ENCODE data around the gene VPS16.
A peak's percentile ranks its signal among the peaks of the same experiment; 100 is the strongest.

VPS16 gene

GRCh38 chr20:2840138-2840966, at the start of gene VPS16, which contains the start of gene PCED1A:
VPS16 (plus strand) TSS chr20:2840745; CDS start chr20:2840775, 30 bp downstream.
PCED1A (minus strand) TSS chr20:2840655; CDS start chr20:2839912, 743 bp downstream.
- no peak for DNase-seq (ENCODE audit: low read depth, low spot score)

GRCh38 chr20:2793471-2793870, 47.1 kb upstream of the VPS16 start:
- no peak for DNase-seq (ENCODE audit: low read depth, low spot score)

GRCh38 chr20:2794202-2794748, 46.3 kb upstream of the VPS16 start:
- no peak for DNase-seq (ENCODE audit: low read depth, low spot score)

- no peak for DNase-seq (ENCODE audit: low read depth, low spot score)
Observed at GRCh38 chr20:2794866-2795447, 45.6 kb upstream of the VPS16 start.

GRCh38 chr20:2795451-2795850, 45.1 kb upstream of the VPS16 start:
- DNase-seq (ENCODE audit: low read depth, low spot score): no peak

GRCh38 chr20:2796011-2796660, 44.4 kb upstream of the VPS16 start:
- DNase-seq (ENCODE audit: low read depth, low spot score): no peak

GRCh38 chr20:2797136-2797983, 43.2 kb upstream of the VPS16 start:
- DNase-seq (ENCODE audit: low read depth, low spot score): no peak

GRCh38 chr20:2798095-2798805, 42.3 kb upstream of the VPS16 start:
- no peak for DNase-seq (ENCODE audit: low read depth, low spot score)

GRCh38 chr20:2798814-2799213, 41.7 kb upstream of the VPS16 start:
- DNase-seq (ENCODE audit: low read depth, low spot score): peak; percentile 76

GRCh38 chr20:2799271-2799670, 41.3 kb upstream of the VPS16 start:
- DNase-seq (ENCODE audit: low read depth, low spot score): no peak

- DNase-seq (ENCODE audit: low read depth, low spot score): no peak
Observed at GRCh38 chr20:2799688-2800520, 40.6 kb upstream of the VPS16 start.

GRCh38 chr20:2800521-2801285, 39.8 kb upstream of the VPS16 start, which contains the start of gene CPXM1:
CPXM1 (minus strand) TSS chr20:2800627; CDS start chr20:2800572, 55 bp downstream.
- no peak for DNase-seq (ENCODE audit: low read depth, low spot score)

- DNase-seq (ENCODE audit: low read depth, low spot score): no peak
Observed at GRCh38 chr20:2801286-2801728, 39.2 kb upstream of the VPS16 start.

- no peak for DNase-seq (ENCODE audit: low read depth, low spot score)
Observed at GRCh38 chr20:2804041-2804828, 36.3 kb upstream of the VPS16 start.

- no peak for DNase-seq (ENCODE audit: low read depth, low spot score)
Observed at GRCh38 chr20:2804852-2805688, 35.5 kb upstream of the VPS16 start.

- DNase-seq (ENCODE audit: low read depth, low spot score): no peak
Observed at GRCh38 chr20:2805689-2806350, 34.7 kb upstream of the VPS16 start.

- no peak for DNase-seq (ENCODE audit: low read depth, low spot score)
Observed at GRCh38 chr20:2806351-2806701, 34.2 kb upstream of the VPS16 start.

All from smooth muscle cell of the brain vasculature (primary cell).